SIG-M5 treated with dmso at 0.1 percent for 504 hours (cell line): ENCODE data around the gene CPEB4.

Experiments
- DNase-seq: peaks from one replicate; lab custom pipeline; 2025; ENCODE audit not compliant: unreplicated experiment; lab: John Stamatoyannopoulos, UW

The CPEB4 gene

DNA sequence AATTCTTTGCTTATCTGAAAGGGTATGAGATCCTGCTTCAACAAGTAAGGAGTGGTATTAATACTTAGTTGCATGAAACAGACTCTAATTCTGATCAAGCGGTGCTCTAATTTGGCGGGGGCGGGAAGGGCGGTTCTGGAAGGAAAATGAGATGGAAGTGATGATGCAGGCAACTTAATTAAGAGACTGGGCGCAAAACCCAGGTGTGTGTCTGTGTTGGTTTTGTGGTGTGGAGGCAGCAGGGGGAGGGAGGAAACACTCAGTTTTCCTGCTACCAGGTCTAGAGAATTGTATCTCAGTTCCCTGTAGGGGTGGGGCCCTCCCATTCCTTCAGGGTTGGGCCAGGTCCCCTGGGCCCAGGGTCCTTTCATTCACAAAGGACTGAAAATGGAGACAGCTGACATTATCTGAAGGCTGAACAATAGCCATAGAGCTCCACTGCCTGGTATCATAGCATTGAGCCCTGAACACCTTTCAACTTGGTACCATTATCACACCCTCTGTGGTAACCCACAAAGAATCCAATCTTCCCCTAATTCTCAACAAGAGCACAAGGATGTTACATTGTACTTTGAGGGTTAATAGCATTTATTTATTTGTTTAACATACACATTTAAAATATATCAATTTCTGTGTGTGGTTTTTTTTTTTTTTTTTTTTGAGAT, 83.7 kb downstream of the CPEB4 start:
- no peak for DNase-seq

DNA sequence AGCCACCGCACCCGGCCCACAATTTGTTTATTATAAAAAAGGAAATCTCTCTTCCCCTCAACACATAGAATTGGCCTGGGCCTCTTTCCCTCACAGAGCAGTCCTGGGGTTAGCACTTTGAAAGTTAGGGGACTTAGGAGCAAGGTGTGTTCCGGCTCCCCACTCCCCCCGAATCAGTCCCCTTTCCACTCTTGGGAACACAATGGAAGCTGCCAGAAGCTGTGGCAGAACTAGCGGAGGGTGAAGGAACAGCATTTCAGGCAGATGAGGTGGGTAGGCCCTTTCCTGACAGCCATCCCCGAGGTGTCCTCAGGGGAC, 84.4 kb downstream of the CPEB4 start:
- no peak for DNase-seq

DNA sequence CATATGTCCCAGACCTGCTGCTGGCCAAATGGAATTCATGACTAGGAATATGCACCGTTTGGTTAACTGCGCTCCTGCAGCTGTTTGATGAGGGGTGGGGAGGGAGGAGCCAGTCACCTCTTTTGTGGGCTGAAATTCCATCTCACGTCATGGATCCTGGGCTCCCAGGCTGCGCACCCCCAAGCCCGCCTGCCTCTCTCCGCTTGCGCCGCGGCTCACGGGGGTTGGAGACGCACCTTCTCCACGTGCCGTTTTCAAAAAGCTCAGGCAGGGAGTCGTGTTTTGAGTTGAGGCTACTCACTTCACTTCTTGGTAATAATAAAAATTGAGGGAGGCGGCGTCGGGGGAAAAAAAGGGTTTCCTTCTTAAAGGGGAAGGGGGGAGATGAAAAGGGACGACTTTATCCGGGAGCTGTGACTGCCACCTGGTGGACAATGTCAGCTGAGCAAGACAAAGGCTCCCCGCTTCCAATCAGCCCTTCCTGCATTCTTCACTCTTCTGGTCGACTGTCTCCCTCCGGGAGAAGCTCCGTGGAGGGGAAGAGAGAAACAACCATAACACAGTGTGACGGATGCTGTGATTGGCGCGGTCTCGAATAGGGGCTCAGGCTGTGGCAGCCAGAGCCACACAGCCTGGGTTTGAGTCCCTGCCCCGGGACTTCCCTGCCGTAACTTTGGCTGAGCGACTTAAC, 84.9 kb downstream of the CPEB4 start:
- peak; percentile 75 for DNase-seq

DNA sequence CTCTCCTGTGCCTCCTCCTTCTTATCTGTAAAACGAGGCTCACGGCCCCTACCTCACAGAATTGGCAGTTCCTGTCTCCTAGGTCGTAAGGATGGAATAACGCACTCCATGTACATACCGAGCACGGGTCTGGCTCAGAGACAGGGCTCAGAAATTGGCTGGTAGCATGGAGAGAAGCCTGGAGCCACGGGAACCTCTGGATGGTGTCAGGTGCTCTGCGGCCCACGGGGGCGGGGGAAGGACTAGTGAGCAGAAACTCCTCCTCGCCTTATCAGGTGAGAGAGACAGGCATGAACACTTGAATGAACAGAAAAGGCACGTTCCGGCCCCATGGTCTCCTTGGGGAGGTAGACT, 85.4 kb downstream of the CPEB4 start:
- no peak for DNase-seq

DNA sequence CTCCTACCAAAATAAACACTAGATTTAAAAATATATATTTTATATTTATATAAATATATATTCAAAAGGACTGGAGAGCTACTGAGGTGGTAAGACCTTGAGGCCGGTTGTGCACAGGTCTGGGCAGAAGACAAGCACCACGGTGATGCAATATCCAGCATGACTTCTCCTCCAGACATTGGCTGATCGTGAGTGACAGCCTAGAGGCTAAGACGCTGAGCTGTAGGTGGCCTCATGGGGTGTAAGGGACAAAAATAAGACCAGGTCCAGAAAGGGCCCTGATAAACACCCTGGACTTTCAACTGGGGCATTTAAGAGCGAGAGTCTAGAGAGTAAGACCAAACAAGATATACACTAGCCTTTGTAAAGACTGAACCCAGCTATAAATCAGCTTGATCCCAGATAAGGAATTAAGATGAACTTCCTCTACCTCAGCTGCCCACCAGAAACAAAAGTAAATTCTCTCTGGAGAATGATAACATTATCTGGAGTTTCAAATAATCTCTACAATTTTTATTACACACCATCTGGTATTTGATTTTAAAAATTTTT, 86.6 kb downstream of the CPEB4 start:
- peak; percentile 30 for DNase-seq

DNA sequence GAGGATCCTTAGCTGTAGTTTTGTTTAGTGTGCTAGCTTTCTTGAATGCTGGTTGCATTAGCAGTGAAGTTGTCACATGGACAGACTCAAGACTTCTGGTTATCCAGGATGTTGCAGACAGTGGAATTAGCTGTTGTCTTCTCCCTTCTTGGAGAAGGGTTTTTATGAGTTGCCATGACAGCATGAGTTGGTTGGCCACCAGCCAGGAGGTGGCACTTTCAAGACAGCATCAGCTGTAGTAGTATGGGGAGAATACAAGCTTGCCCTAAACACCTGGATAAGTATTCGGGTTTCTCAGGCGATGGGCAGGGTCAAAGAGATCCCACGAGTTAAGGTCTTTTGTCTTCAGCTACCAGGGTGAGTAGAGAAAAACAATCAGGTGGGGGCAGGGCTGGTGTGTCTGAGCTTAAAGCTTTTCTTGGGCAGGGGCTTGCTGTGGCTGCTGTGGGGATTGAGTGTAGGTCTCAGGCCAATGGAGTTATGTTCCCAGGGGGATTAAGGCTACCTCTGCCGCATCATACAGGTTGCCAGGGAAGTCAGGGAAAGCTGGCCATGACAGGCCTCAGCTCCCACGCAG, 93.1 kb downstream of the CPEB4 start:
- DNase-seq: no peak

DNA sequence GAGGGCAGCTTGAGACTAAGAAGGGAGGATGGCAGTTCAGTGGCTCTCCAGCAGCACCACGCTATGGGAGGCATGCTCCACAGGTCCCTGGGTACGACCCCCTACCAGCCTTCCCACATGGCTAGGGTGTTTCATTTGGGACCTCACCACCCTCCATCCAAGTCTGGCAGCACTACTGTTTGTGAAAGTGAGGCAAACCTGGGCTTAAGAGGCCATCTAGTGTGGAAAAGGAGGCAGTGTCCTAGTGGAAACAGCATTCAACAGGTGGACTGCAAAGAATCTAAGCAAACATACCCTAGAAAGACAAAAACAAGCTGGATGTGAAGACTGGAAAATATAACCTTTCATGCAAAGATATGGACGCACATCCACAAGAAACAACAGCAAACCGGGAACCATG, 96.1 kb downstream of the CPEB4 start:
- peak; percentile 23 for DNase-seq

DNA sequence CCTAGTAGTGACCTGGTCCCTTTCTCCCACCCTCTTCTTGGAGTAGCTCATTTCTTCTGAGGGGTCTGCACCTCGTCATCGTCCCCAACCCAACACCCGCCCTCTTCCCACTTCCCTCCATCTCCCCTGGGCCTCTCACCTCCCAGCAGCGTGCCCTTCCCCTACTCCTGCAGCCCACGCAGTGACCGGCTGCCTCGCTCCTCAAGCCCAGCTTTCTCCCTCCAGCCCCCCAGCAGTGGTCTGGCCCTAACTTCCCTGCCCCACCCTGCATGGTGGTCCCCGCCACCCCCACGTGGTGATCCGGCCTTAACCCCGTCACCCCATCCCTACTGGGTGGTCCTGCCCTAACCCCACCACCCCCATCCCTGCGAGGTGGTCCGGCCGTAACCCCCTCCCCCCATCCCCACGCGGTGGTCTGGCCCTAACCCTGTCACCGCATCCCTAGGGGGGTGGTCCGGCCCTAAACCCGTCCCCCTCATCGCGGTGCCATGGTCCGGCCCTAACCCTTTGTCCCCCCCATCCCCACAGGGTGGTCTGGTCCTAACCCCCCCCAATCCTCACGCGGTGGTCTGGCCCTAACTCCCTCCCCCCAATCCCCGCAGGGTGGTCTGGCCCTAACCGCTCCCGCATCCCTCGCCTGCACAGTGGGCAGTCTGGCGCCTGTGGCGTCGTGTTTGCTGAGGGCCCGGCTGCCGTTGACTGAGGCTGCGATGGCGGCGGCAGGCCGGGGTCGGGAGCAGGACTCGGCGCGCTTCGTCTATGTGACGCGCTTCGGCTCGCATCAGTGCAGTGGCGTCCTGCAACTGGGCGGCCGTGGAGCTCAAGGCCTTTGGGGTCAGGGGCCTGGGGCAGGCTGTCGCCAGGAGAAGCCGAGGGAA, 100.6 kb downstream of the CPEB4 start, which contains the start of gene C5orf47:
TSS of gene C5orf47 (plus strand) at position 617 of the 878 bp plus-strand sequence. CDS start at position 711, 94 bp downstream.
- no peak for DNase-seq

DNA sequence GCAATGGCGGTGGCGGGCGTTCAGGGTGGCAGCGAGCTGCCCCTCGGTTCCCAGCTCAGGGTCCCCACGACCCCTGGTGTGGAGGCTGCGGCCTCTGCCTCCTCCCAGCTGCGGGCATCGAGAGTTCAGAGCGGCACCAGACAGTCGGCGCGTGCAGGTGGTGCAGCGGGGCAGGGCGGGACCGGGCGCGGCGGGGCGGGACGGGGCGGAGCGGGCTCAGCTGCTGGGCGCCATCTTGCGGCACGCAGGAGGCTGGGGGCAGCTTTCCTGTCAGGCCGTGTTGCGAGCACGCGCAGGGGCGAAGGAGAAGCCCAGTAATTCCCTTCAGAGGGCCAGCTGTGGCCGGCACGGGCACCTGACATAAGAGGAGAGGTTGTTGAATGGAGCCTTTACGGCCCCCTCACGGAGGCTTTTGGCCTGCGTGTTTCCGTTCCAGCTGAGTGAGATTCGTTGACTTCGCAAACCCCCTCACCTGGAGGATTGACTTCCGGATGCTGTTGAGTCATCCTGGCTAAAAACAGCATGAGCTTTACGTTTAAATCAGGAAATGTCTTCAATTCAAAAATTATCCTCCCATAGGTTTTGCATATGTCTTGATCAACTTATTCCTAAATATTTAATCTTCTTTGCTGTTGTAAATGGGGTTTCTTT, 101.4 kb downstream of the CPEB4 start:
- DNase-seq: no peak

DNA sequence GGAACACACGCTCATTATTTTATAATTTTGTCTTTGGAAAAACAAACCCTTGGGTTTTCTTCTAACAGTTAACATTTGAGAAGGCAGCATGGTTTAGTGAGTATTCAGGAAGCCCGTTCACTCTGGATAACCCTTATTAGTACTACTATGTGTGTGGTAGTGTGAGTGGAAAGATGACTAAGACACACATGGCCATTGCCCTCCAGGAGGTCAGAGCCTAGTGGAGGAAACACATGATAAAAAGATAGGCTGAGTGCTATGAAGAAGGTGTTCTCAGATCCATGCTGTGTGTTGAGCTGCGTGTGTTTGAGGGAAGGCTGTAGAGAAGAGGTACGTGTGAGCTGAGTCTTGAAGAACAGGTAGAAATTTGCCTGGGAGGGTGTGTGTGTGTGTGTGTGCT, 109.2 kb downstream of the CPEB4 start:
- no peak for DNase-seq

DNA sequence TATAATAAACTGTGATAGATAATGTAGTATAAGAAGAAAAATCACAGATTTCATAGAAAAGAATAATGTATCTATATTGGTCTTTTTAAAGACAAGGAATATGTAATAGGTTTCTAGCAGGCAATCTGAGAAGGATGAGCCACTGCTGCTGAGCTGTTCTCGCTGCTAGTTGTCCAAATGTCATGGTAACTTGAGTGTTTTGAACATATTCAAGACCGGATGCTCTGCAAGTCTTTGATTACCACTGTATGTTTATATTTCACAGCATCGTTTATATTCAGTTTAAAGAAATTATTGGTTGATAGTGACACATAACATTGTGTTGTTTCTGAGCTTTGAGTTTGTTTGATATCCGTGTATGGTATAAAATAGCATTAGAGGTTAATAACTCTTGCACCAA, 110.4 kb downstream of the CPEB4 start:
- DNase-seq: no peak

DNA sequence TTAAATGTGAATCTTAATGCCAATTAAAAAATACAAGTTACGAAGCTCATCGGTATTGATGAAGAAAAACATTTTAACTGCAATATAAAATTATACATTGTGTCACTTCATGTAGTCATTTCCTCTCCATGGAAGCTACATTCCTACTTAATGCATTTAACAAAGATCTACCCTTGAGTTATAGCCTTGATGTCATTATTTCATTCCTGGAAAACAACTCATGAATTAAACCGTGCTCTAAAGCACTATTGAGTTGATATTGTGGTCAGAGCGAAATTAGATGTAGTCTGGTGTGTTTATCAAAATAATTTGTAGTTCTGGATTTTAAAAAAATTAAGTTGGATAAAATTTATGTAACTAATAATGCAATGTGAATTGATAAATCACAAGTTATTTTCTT, 111.9 kb downstream of the CPEB4 start:
- DNase-seq: no peak

DNA sequence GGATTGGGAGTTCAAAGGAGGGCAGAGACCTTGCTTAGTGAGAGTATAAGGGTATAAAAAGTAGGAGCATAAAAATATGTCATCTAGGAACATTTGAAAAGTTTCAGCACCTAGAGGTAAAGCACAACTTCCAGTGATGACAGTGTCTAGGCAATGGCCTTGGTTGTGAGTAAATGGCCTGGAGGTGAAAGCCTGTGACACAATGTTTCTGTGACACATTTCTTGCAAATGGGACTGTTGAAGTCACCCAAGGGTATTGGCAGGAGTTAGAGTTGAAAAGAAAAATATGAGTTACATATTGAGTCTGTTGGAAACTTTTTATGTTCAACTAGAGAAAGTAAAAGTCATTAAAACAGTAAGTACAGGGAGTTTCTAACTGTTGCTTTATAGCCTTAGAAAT, 115.6 kb downstream of the CPEB4 start:
- DNase-seq: no peak

DNA sequence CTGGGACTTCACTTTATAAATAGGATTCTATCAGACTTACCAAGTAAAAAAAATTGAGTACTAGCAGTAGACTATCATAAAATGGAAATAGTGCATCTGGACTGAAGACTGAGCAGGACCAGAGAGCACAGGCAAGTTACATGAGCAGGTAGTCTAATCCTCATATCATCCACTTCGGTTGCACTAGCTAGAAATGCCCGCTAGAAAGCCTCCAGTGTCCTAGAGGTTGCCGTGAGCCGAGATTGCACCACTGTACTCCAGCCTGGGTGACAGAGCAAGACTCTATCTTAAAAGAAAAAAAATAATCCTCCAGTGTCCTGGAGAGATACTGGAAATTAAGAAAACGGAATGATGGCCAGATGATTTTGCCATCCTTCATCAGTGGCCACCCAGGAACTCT, 120.8 kb downstream of the CPEB4 start:
- no peak for DNase-seq

DNA sequence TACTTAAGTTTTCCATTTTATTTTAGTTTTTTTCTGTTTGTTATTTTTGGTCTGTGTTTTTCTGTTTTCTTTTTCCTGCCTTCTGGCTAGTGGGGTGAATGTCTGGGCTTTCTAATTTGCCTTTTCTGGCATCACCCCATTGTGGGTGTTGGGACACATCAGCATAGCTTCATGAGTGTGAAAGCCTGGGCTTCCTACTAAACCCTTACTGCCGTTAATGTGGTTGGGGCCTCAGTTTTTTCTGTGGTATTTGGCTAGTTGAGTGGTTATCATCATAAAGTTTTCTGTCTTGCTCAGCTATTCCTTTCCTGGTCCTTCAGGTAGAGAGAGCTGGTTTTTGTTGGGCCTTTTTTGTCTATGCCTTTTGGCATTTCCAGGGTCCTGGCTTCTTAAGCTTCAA, 122.2 kb downstream of the CPEB4 start:
- DNase-seq: no peak

DNA sequence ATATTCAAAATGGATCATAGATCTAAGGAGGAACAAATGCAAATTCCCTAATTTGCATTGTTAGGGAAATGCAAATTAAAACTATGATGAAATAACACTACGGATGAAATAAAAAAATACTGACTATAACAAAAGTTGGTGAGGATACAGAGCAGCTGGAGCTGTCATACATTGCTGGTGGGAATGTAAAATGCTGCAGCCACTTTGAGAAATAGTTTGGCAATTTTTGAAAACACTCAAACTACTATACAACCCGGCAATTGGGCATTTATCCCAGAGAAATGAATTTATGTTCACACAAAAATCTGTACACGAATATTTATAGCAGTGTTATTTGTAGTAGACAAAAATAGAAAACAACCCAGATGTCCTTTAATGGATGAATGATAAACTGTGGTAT, 123.3 kb downstream of the CPEB4 start:
- no peak for DNase-seq
